Pancreas (tissue), 10 donors: Measurements from ENCODE around the gene SYTL3. TPM values are rescaled to one million over a fixed set of nuclear protein-coding genes. Genes with fewer than 3 reads are reported as not detected.

Experiments
- ATAC-seq, 4 donors: fragments of 200-7000 bp; cut with Tn5 transposase; one replicate each; pipeline versions ENCODE4 v1.8.0 to v1.9.1; 2020; ENCODE audit warnings: mild to moderate bottlenecking in 4 of 4, moderate library complexity in 4 of 4
- DNase-seq, 6 donors: peaks; one replicate each; pipeline ENCODE4 v3.0.0-alpha.2; 2020
- FAIRE-seq: peaks from 2 replicates; lab custom pipeline; 2012; peaks lifted over from hg19 to GRCh38; lab: Jason Lieb, UNC
- H3K27ac ChIP-seq, 4 donors: fragments of 200-600 bp; sonication (generic); 1 replicate in 3 of 4; 2 replicates in 1 of 4; pipeline versions ENCODE4 v1.5.0 to v1.8.0; 2020
- H3K27me3 ChIP-seq, 4 donors: fragments of 200-600 bp; one replicate each; pipeline ENCODE4 v1.8.0; 2021
- H3K36me3 ChIP-seq, 3 donors: fragments of 200-600 bp; sonication (generic) in 1 of 3; one replicate each; pipeline versions ENCODE4 v1.5.0 to v1.8.0; 2020 to 2021
- H3K4me1 ChIP-seq, 3 donors: fragments of 200-600 bp; one replicate each; pipeline ENCODE4 v1.8.0; 2021
- H3K4me3 ChIP-seq, 4 donors: fragments of 200-600 bp; sonication (generic) in 2 of 4; one replicate each; pipeline versions ENCODE4 v1.5.0 to v1.8.0; 2020 to 2021
- H3K9me3 ChIP-seq, 4 donors: fragments of 200-600 bp; one replicate each; pipeline ENCODE4 v1.8.0; 2021
- WGBS, 2 donors: extraction: QIAGEN DNeasy Blood & Tissue Kit; methylation state at CpG; one replicate each; pipeline ENCODE4 v1.1.7; 2013; 5-methylcytosine and 5-hydroxymethylcytosine counted together
- intact Hi-C, 3 donors: fragments of 100-400 bp; cut with DNase I; formaldehyde crosslinking; loops; one replicate each; pipeline versions ENCODE4 v1.11.1 to v1.14.2; 2022
- polyA plus RNA-seq, 2 donors: library from polyadenylated mRNA; stranded (reverse); fragments of 200-250 nt; gene quantifications; one replicate each; pipeline ENCODE4 v1.2.3, GENCODE V29; 2013
- total RNA-seq, 6 donors: library from RNA; stranded (reverse); fragmentation: NEBNext Ultra II Directional in 4 of 6; extraction: Animal tissue kit (Norgen Biotek cat#: 25700) in 4 of 6; gene quantifications; one replicate each; pipeline versions ENCODE4 v1.2.1 to v1.2.4, GENCODE V29; 2021 to 2023
- TF ChIP-seq, protein P1 (sequence below), 4 donors: fragments of 200-600 bp; sonication (generic) in 3 of 4; IDR thresholded peaks; one replicate each; pipeline versions ENCODE4 v1.5.0 to v1.8.0; 2021; ENCODE audit warnings: antibody characterized with exemption in 4 of 4
- donor health status: healthy with polysubstance abuse.
- donor health status: DM: no; HTN: no; CAD: no; lungs with moderate emphysema.
- donor health status: DM: no; HTN: no; CAD: no.
- donor health status: control.
- donor health status: control.
- donor health status: Bipolar disorder and iron deficiency.
- donor health status: DM: yes; HTN: yes; CAD: no.
- donor health status: DM: no; HTN: no; CAD: no.
- donor health status: DM: no; HTN: no; CAD: no.
- donor health status: DM: yes; HTN: yes; CAD: no.

The SYTL3 gene
- total and polyA plus RNA-seq, 8 donors, result 0.28 to 1.9 (median 0.83) TPM

DNA sequence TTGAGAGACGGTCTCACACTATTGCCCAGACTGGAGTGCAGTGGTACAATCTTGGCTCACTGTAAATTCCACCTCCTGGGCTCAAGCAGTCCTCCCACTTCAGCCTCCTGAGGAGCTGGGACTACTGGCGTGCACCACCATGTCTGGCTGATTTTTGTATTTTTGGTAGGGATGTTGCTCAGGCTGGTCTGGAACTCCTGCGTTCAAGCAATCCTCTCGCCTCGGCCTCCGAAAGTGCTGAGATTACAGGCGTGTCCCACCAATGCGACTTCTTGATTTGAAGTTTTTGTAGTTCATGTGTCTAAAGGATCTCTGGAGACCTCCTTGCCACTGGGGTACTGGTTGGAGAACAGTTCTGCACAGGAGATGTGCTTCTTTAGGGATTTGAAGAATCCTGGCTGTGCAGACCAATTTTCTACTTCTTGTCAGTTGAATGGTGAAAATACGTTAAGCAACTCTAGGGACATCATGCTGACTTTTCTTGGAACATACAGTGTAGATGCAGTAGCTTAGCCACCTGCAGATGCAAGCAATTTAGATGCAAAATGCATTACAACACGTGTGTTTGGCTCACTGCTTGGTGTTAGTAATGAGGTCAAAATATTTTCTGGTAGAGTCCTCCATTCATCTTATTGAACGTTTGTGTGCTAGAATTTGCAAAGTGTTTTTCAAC lies 28.2 kb downstream of the SYTL3 start:
- TF ChIP-seq, protein P1, sequence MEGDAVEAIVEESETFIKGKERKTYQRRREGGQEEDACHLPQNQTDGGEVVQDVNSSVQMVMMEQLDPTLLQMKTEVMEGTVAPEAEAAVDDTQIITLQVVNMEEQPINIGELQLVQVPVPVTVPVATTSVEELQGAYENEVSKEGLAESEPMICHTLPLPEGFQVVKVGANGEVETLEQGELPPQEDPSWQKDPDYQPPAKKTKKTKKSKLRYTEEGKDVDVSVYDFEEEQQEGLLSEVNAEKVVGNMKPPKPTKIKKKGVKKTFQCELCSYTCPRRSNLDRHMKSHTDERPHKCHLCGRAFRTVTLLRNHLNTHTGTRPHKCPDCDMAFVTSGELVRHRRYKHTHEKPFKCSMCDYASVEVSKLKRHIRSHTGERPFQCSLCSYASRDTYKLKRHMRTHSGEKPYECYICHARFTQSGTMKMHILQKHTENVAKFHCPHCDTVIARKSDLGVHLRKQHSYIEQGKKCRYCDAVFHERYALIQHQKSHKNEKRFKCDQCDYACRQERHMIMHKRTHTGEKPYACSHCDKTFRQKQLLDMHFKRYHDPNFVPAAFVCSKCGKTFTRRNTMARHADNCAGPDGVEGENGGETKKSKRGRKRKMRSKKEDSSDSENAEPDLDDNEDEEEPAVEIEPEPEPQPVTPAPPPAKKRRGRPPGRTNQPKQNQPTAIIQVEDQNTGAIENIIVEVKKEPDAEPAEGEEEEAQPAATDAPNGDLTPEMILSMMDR (IDR thresholded peaks at IDR 0.05), result no peak
- no peak for ATAC-seq
- DNase-seq, result no peak
- FAIRE-seq, result no peak
- H3K4me3 ChIP-seq, result no peak overlapping the region
- WGBS, 2 donors, result 84 to 86% methylated on average over 11 of the region's 11 CpGs
- H3K36me3 ChIP-seq, result no peaks in the 10 kb centered on the region
- H3K4me1 ChIP-seq, result no peaks in the 10 kb centered on the region
- intact Hi-C loops, result no loop called here
- no peaks in the 10 kb centered on the region for H3K27me3 ChIP-seq
- no peak overlapping the region for H3K27ac ChIP-seq
- H3K9me3 ChIP-seq, result no peaks in the 10 kb centered on the region

DNA sequence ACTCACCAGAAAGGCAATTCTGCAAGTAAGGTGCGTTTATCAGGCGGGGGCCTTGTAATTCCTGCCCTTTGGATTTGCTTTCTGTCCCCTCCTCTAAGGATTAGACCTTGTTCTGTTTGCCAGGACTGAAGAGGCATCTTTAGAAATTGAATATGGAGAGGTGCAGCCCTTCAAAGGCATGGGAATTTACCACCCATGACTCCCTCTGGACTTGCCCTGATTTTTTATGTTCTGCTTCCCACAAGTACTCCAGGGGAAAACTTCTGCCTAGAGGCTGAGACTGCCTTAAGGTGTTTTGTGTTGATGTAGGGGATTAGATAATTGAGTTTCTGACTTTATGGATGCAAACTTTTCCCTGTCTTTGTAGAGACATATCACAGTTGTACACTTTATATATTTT lies 30.2 kb downstream of the SYTL3 start:
- no peak overlapping the region for H3K27ac ChIP-seq
- FAIRE-seq, result no peak
- no peak for DNase-seq
- no peaks in the 10 kb centered on the region for H3K4me1 ChIP-seq
- no peaks in the 10 kb centered on the region for H3K27me3 ChIP-seq
- no peak overlapping the region for H3K4me3 ChIP-seq
- H3K36me3 ChIP-seq, result no peaks in the 10 kb centered on the region
- 91 to 92% methylated on average over 2 of the region's 2 CpGs for WGBS, 2 donors
- intact Hi-C loops, result loop anchor here in 2 of 3 donors (10.0 kb wide), 2 partner anchors 455 to 465 kb away; no protein-coding TSS in a partner anchor
- H3K9me3 ChIP-seq, result no peaks in the 10 kb centered on the region
- no peak for ATAC-seq
- TF ChIP-seq, protein P1 (IDR thresholded peaks at IDR 0.05), result no peak

DNA sequence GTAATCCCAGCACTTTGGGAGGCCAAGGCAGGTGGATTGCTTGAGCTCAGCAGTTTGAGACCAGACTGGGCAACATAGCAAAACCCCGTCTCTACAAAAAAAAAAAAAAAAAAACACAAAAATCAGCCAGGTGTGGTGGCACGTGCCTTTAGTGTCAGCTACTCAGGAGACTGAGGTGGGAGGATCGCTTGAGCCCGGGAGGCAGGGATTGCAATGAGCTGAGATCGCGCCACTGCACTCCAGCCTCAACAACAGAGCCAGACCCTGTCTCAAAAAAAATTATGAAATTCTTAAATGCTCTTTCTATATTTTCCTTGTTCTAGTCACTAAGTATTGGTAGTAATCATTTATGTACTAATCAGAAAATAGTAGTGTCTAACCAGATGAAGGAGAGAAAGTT lies 30.6 kb downstream of the SYTL3 start:
- H3K4me1 ChIP-seq, result no peaks in the 10 kb centered on the region
- H3K36me3 ChIP-seq, result no peaks in the 10 kb centered on the region
- FAIRE-seq, result no peak
- no peak overlapping the region for H3K4me3 ChIP-seq
- no peak for DNase-seq
- intact Hi-C loops, result loop anchor here in 2 of 3 donors (10.0 kb wide), 2 partner anchors 456 to 466 kb away; no protein-coding TSS in a partner anchor
- WGBS, 2 donors, result 87 to 94% methylated on average over 6 of the region's 6 CpGs
- TF ChIP-seq, protein P1 (IDR thresholded peaks at IDR 0.05), result no peak
- H3K27ac ChIP-seq, result no peak overlapping the region
- H3K9me3 ChIP-seq, result no peaks in the 10 kb centered on the region
- no peaks in the 10 kb centered on the region for H3K27me3 ChIP-seq
- no peak for ATAC-seq

DNA sequence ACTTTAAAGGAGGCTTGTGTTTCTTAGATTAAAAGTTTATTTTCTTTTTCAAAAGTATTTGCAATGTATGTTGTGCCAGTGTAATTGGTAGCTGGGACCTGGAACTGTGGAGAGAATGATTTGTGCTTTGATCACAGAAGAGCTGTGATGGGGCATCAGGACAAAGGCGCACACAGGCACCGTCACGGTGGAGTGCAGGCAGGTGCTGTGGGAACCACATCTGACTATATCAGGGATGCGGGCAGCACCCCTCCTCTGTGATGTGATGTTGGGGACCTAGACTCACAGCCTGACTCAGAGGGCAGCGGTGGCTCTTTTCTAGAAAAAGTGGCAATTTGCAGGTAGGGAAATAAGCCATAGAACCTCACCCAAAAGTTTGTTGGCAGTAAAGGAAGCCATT lies 34.5 kb downstream of the SYTL3 start:
- TF ChIP-seq, protein P1 (IDR thresholded peaks at IDR 0.05), result no peak
- Histone ChIP-seq H3K4me3 (no peak overlapping the region), H3K27me3 (no peaks in the 10 kb centered on the region), H3K9me3 (no peaks in the 10 kb centered on the region), H3K36me3 (no peaks in the 10 kb centered on the region), H3K27ac (no peak overlapping the region), H3K4me1 (no peaks in the 10 kb centered on the region)
- FAIRE-seq (no peak), DNase-seq (no peak), ATAC-seq (no peak)
- 94 to 95% methylated on average over 5 of the region's 5 CpGs for WGBS, 2 donors
- intact Hi-C loops, result loop anchor here in 2 of 3 donors (10.0 kb wide), 2 partner anchors 460 to 470 kb away; no protein-coding TSS in a partner anchor

DNA sequence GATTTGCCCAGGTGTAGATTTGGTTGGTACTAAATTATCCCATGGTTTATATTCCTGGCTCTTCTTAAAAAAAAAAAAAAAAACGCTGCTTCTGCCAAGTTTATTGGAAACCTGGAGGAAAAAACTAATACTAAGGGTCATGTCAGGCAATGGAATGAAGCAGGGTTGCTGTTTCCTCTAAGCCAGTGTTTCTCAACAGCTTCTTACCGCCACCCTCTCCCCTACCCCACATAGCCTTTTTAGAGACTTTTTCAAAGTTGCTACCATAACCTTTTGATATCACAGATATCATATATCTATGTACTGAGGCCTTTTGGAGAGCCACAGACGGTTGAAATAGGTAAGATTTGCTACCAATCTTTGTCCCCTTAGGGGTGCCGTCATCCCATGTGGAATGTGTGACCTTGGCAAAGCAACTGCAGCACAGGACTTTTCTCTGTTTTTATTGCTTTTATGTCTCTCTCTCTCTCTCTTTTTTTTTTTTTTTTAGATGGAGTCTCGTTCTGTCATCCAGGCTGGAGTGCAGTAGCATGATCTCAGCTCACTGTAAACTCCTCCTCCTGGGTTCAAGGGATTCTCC lies 35.0 kb downstream of the SYTL3 start:
- intact Hi-C loops, result loop anchor here in 2 of 3 donors (10.0 kb wide), 2 partner anchors 460 to 470 kb away; no protein-coding TSS in a partner anchor
- Histone ChIP-seq H3K27ac (peak overlapping the region in 1 of 4 donors; percentile 14), H3K36me3 (no peaks in the 10 kb centered on the region), H3K4me3 (no peak overlapping the region), H3K9me3 (no peaks in the 10 kb centered on the region), H3K4me1 (no peaks in the 10 kb centered on the region), H3K27me3 (no peaks in the 10 kb centered on the region)
- FAIRE-seq, result no peak
- ATAC-seq, result peak; percentile 46 to 68 (median 54)
- no peak for DNase-seq
- TF ChIP-seq, protein P1 (IDR thresholded peaks at IDR 0.05), result no peak
- 40 to 45% methylated on average over 5 of the region's 5 CpGs for WGBS, 2 donors
